Measurements from ENCODE around the gene COL11A2.
"Not testable (repeated sequence)": the region's sequence is repeated elsewhere in the genome, so short reads cannot be mapped to it uniquely, and the experiment has no call there.

COL11A2 gene

GRCh38 chr6:33156561-33156960 is 35.7 kb downstream of the COL11A2 start:
- no peak for DNase-seq (ENCODE audit: low read depth)

- DNase-seq (ENCODE audit: low read depth) = no peak
These were observed 37.9 kb downstream of the COL11A2 start for GRCh38 chr6:33154349-33154748.

- DNase-seq (ENCODE audit: low read depth) = no peak
These were observed 41.2 kb downstream of the COL11A2 start for GRCh38 chr6:33151050-33151449.

- not testable (repeated sequence) for DNase-seq (ENCODE audit: low read depth)
These were observed 41.7 kb downstream of the COL11A2 start for GRCh38 chr6:33150560-33150959.

- DNase-seq (ENCODE audit: low read depth) = no peak
These were observed 44.2 kb downstream of the COL11A2 start for GRCh38 chr6:33147807-33148666.

GRCh38 chr6:33144373-33144772 is 47.9 kb downstream of the COL11A2 start:
- no peak for DNase-seq (ENCODE audit: low read depth)

GRCh38 chr6:33143113-33143770 is 49.0 kb downstream of the COL11A2 start:
- DNase-seq (ENCODE audit: low read depth) = no peak

GRCh38 chr6:33142501-33143070 is 49.7 kb downstream of the COL11A2 start:
- DNase-seq (ENCODE audit: low read depth) = no peak

GRCh38 chr6:33140556-33140955 is 51.7 kb downstream of the COL11A2 start:
- no peak for DNase-seq (ENCODE audit: low read depth)

- no peak for DNase-seq (ENCODE audit: low read depth)
These were observed 52.6 kb downstream of the COL11A2 start for GRCh38 chr6:33139596-33140206.

- DNase-seq (ENCODE audit: low read depth) = no peak
These were observed 55.9 kb downstream of the COL11A2 start for GRCh38 chr6:33136310-33136900.

- no peak for DNase-seq (ENCODE audit: low read depth)
These were observed 60.2 kb downstream of the COL11A2 start for GRCh38 chr6:33132081-33132524.

GRCh38 chr6:33128318-33128717 is 63.9 kb downstream of the COL11A2 start:
- DNase-seq (ENCODE audit: low read depth) = no peak

- peak; percentile 56 for DNase-seq (ENCODE audit: low read depth)
These were observed 66.1 kb downstream of the COL11A2 start for GRCh38 chr6:33126101-33126714.

- no peak for DNase-seq (ENCODE audit: low read depth)
These were observed 67.3 kb downstream of the COL11A2 start for GRCh38 chr6:33124947-33125346.

GRCh38 chr6:33124525-33124901 is 67.8 kb downstream of the COL11A2 start:
- DNase-seq (ENCODE audit: low read depth) = no peak

GRCh38 chr6:33123732-33124524 is 68.3 kb downstream of the COL11A2 start:
- no peak for DNase-seq (ENCODE audit: low read depth)

- DNase-seq (ENCODE audit: low read depth) = no peak
These were observed 69.1 kb downstream of the COL11A2 start for GRCh38 chr6:33123181-33123580.

GRCh38 chr6:33120001-33120400 is 72.3 kb downstream of the COL11A2 start:
- no peak for DNase-seq (ENCODE audit: low read depth)

- DNase-seq (ENCODE audit: low read depth) = no peak
These were observed 73.6 kb downstream of the COL11A2 start for GRCh38 chr6:33118525-33119123.

Measured in activated T-cell treated with anti-CD3 and anti-CD28 coated beads for 1 hour (primary cell).